Prostate gland (tissue), 2 donors: ENCODE data around the gene MYO1D.

ENCODE experiments used
- CTCF ChIP-seq, 4 experiments: fragments of 200-600 bp in 2 of 4; fragments of 450-650 bp in 2 of 4; sonication (generic) in 2 of 4; IDR thresholded peaks; 1 replicate in 3 of 4; 2 replicates in 1 of 4; pipeline ENCODE4 v1.5.1; 2016 to 2019; ENCODE audit warnings: antibody characterized with exemption in 4 of 4, mild to moderate bottlenecking in 2 of 4, moderate library complexity in 2 of 4
- POLR2A ChIP-seq: fragments of 450-650 bp; IDR thresholded peaks from one replicate; pipeline ENCODE4 v1.6.1; 2016; ENCODE audit warnings: antibody characterized with exemption, mild to moderate bottlenecking

- TF ChIP-seq POLR2A (no peak), CTCF (IDR thresholded peaks at IDR 0.05) (no peak)
These were observed 362.3 kb downstream of the MYO1D start for GRCh38 chr17:32514606-32515005.
